Endothelial cell of umbilical vein (primary cell): ENCODE data around the gene CBX3. TPM values are rescaled to one million over a fixed set of nuclear protein-coding genes. Genes with fewer than 3 reads are reported as not detected.

Source experiments
- BruUV-seq: library from RNA; stranded (reverse); fragments of 400-500 nt; replicated peaks from 2 replicates; lab custom pipeline; 2021; lab: Mats Ljungman, UMichigan
- CTCF ChIA-PET: fragments of 300-600, 350-600 bp; sonication (Branson Sonifier 250); formaldehyde crosslinking; loops from one replicate; lab custom pipeline; 2021; ENCODE audit warnings: antibody characterized with exemption, inconsistent platforms; lab: Charles Lee
- POLR2A ChIA-PET: fragments of 300-600, 350-600 bp; sonication (Branson Sonifier 250); formaldehyde crosslinking; loops from one replicate; lab custom pipeline; 2021; ENCODE audit warnings: antibody characterized with exemption, inconsistent platforms; lab: Charles Lee
- DNase-seq: peaks from one replicate; pipeline ENCODE4 v3.0.0-alpha.2; 2011; ENCODE audit warnings: low read depth, low spot score
- FAIRE-seq: peaks from 2 replicates; lab custom pipeline; 2011; peaks lifted over from hg19 to GRCh38; lab: Jason Lieb, UNC
- H2AFZ ChIP-seq: 2 replicates; pipeline ENCODE4 v1.6.0; 2012; ENCODE audit warnings: low read depth, low read length, control low read depth, inconsistent platforms
- H3K27ac ChIP-seq: 2 replicates; pipeline ENCODE4 v1.5.1; 2011; ENCODE audit warnings: low read depth, mild to moderate bottlenecking, control low read depth, low read length, moderate library complexity; ENCODE audit not compliant: insufficient read depth
- H3K27me3 ChIP-seq, 2 experiments: 2 replicates each; pipeline versions ENCODE4 v1.6.0 to v1.6.1; 2011; ENCODE audit warnings: low read length in 2 of 2, mixed read lengths in 1 of 2; ENCODE audit not compliant: control insufficient read depth in 2 of 2, insufficient read depth in 2 of 2
- H3K36me3 ChIP-seq, 2 experiments: 2 replicates in 1 of 2; 3 replicates in 1 of 2; pipeline ENCODE4 v1.5.1; 2011; ENCODE audit warnings: low read length in 2 of 2, mild to moderate bottlenecking in 1 of 2, moderate library complexity in 1 of 2; ENCODE audit not compliant: control insufficient read depth in 2 of 2, insufficient read depth in 2 of 2; ENCODE audit errors: extremely low read depth in 1 of 2
- H3K4me1 ChIP-seq: 3 replicates; pipeline ENCODE4 v1.5.1; 2011; ENCODE audit warnings: mild to moderate bottlenecking, low read length; ENCODE audit not compliant: control insufficient read depth, insufficient read depth; ENCODE audit errors: extremely low read depth
- H3K4me2 ChIP-seq: 2 replicates; pipeline ENCODE4 v1.6.1; 2011; ENCODE audit warnings: low read length, control low read depth, mixed read lengths; ENCODE audit not compliant: insufficient read depth
- H3K4me3 ChIP-seq, 3 experiments: fragments of 200-600 bp in 1 of 3; sonication (generic), shearing (Covaris generic) in 1 of 3; replicated peaks in 1 of 3; 2 replicates each; pipeline ENCODE4 v1.5.1; 2011 to 2016; ENCODE audit warnings: control low read depth in 3 of 3, low read length in 3 of 3, mild to moderate bottlenecking in 2 of 3, inconsistent platforms in 1 of 3, low read depth in 1 of 3, moderate library complexity in 1 of 3; ENCODE audit not compliant: insufficient read depth in 1 of 3
- H3K79me2 ChIP-seq: 2 replicates; pipeline ENCODE4 v1.6.0; 2012; ENCODE audit warnings: low read length, inconsistent platforms; ENCODE audit not compliant: control insufficient read depth, insufficient read depth
- H3K9ac ChIP-seq: replicated peaks from 2 replicates; pipeline ENCODE3; 2011; ENCODE audit warnings: low read length, control low read depth; ENCODE audit not compliant: insufficient read depth; ENCODE audit errors: extremely low read depth
- H3K9me1 ChIP-seq: replicated peaks from 3 replicates; pipeline ENCODE4 v1.6.0; 2011; ENCODE audit warnings: mild to moderate bottlenecking, low read length; ENCODE audit not compliant: control insufficient read depth, insufficient read depth; ENCODE audit errors: extremely low read depth
- H3K9me3 ChIP-seq: replicated peaks from 2 replicates; pipeline ENCODE4 v1.5.1; 2012; ENCODE audit warnings: low read length, inconsistent platforms; ENCODE audit not compliant: control insufficient read depth, insufficient read depth
- H4K20me1 ChIP-seq: replicated peaks from 2 replicates; pipeline ENCODE3; 2011; ENCODE audit warnings: mild to moderate bottlenecking, low read length; ENCODE audit not compliant: control insufficient read depth, insufficient read depth; ENCODE audit errors: extremely low read depth
- CTCF ChIP-seq, 2 donors: IDR thresholded peaks; 1 replicate in 1 of 2; 2 replicates in 1 of 2; pipeline ENCODE4 v1.5.1; 2011; ENCODE audit warnings: low read length in 2 of 2, mild to moderate bottlenecking in 2 of 2, moderate library complexity in 2 of 2, control low read depth in 1 of 2, inconsistent platforms in 1 of 2, low read depth in 1 of 2; ENCODE audit not compliant: insufficient read depth in 1 of 2; ENCODE audit errors: extremely low read depth in 1 of 2
- EZH2 ChIP-seq: IDR thresholded peaks from 2 replicates; pipeline ENCODE4 v1.6.1; 2012; ENCODE audit warnings: borderline replicate concordance, low read depth, mild to moderate bottlenecking, moderate library complexity, low read length, inconsistent platforms; ENCODE audit not compliant: severe bottlenecking
- FOS ChIP-seq: IDR thresholded peaks from 2 replicates; pipeline ENCODE4 v1.6.1; 2011; ENCODE audit warnings: mild to moderate bottlenecking, low read length, moderate library complexity, borderline replicate concordance; ENCODE audit not compliant: insufficient read depth
- GATA2 ChIP-seq: IDR thresholded peaks from 2 replicates; pipeline ENCODE4 v1.7.0; 2011; ENCODE audit warnings: low read depth, mild to moderate bottlenecking, moderate library complexity, mixed read lengths, low read length; ENCODE audit not compliant: insufficient read length, insufficient read depth
- JUN ChIP-seq: IDR thresholded peaks from 2 replicates; pipeline ENCODE4 v1.6.1; 2011; ENCODE audit warnings: borderline replicate concordance, low read depth; ENCODE audit not compliant: insufficient read length, insufficient read depth
- MAX ChIP-seq: IDR thresholded peaks from 2 replicates; pipeline ENCODE4 v1.6.1; 2011; ENCODE audit not compliant: insufficient read depth, insufficient read length
- MYC ChIP-seq: IDR thresholded peaks from one replicate; pipeline ENCODE4 v1.6.1; 2011; ENCODE audit warnings: mild to moderate bottlenecking, low read depth, low read length
- POLR2A ChIP-seq: IDR thresholded peaks from 2 replicates; pipeline ENCODE4 v1.6.1; 2012; ENCODE audit warnings: low read depth, mild to moderate bottlenecking, control low read depth, low read length
- POLR2AphosphoS5 ChIP-seq: IDR thresholded peaks from 2 replicates; pipeline ENCODE4 v1.6.1; 2012; ENCODE audit warnings: low read depth, mild to moderate bottlenecking, control low read depth, low read length, moderate library complexity; ENCODE audit not compliant: insufficient read depth
- dilution Hi-C: fragments of 300-500 bp; cut with MboI; formaldehyde crosslinking; loops from one replicate; pipeline ENCODE4 v1.15.0; 2019; ENCODE audit warnings: low sequenced_read_pairs; ENCODE audit not compliant: extremely low pct_ligation_motif_present
- intact Hi-C: fragments of 100-400 bp; cut with micrococcal nuclease; formaldehyde crosslinking; loops from one replicate; pipeline ENCODE4 v1.10.0; 2022
- polyA plus RNA-seq, 4 experiments: library from polyadenylated mRNA; depleted of rRNA in 3 of 4; stranded (reverse) in 3 of 4; unstranded in 1 of 4; fragments of >200 nt; gene quantifications; 2 replicates each; pipeline versions ENCODE4 v1.2.1 to v1.2.3, GENCODE V29; 2011 to 2012; ENCODE audit warnings: missing spikeins in 1 of 4
- total RNA-seq: library from RNA; stranded (reverse); gene quantifications from 2 replicates; pipeline ENCODE4 v1.2.3, GENCODE V29; 2021

The CBX3 gene
- total and polyA plus RNA-seq, 2 donors (not counting 3 experiments of a cell fraction or from before 2014, with no cell fraction given): 47.5 to 200 TPM

DNA sequence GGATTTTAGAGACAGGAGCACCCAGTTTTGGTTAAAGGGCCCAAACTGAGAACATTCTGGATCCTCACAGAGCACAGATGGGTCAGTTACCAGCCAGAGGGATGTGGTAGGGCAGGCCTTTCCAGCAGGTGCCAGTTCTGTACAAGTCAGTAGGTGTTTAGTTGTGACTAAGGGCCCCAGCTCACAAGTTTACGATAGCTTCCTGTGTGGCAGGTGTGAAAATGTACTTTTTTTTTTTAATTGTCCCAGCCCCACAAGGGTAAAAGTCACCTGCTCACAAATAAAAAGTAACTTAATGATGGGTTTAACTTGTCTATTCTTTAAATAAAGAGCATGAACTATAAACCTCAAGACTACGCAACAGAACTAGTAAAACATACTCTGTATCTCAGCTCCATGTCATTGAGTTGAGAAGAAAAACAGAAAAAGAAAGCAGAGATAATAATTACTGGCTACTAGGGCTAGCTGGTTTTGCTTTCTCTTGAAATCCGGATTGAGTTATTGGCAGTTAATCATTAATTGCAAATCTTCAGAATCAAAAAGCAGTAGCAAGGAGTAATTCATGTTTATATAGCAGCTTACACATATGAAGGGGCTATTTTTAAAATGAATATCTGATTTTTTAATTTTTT is 34.1 kb upstream of the CBX3 start:
- no peak for FAIRE-seq
- BruUV-seq: no TSS peak

More for the DNA sequence above, 34.1 kb upstream of the CBX3 start:
- ChIA-PET CTCF (interaction anchor here (1.3 to 3.0 kb wide), 3 partner anchors 16 to 84 kb away, joined by 3 to 14 read pairs (median 5); partner anchors contain the start of gene NFE2L3), POLR2A (no interaction called here)
- Histone ChIP-seq H3K4me2 (no peak overlapping the region), H3K9me3 (no peaks in the 10 kb centered on the region), H3K79me2 (peaks cover 16% of the 10 kb centered on the region), H3K9me1 (no peaks in the 10 kb centered on the region), H3K4me3 (no peak overlapping the region), H3K27me3 (no peaks in the 10 kb centered on the region), H4K20me1 (no peaks in the 10 kb centered on the region), H2AFZ (no peak overlapping the region), H3K4me1 (no peaks in the 10 kb centered on the region), H3K36me3 (no peaks in the 10 kb centered on the region), H3K27ac (no peak overlapping the region), H3K9ac (no peak overlapping the region)
- TF ChIP-seq FOS (no peak), MAX (no peak), CTCF (IDR thresholded peaks at IDR 0.05; ENCODE audit: extremely low read depth in 1 of 2, insufficient read depth in 1 of 2, low read depth in 1 of 2, low read length in 2 of 2) (no peak), MYC (no peak), POLR2AphosphoS5 (no peak), POLR2A (no peak), JUN (no peak), EZH2 (no peak), GATA2 (no peak)
- dilution Hi-C loops: no loop called here
- intact Hi-C loops: no loop called here
- no peak for DNase-seq
